Brain microvascular endothelial cell (primary cell): ENCODE results near the gene NRG2.

Experiments
- DNase-seq: peaks from one replicate; pipeline ENCODE4 v3.0.0-alpha.2; 2020
- H3K27ac ChIP-seq: fragments of 250-450 bp; sonication (Bioruptor Pico); 2 replicates; pipeline ENCODE4 v1.5.1; 2020; ENCODE audit warnings: mild to moderate bottlenecking, moderate library complexity
- H3K27me3 ChIP-seq: fragments of 250-450 bp; sonication (Bioruptor Pico); replicated peaks from 2 replicates; pipeline ENCODE4 v1.5.1; 2020; ENCODE audit warnings: mild to moderate bottlenecking
- H3K36me3 ChIP-seq: fragments of 250-450 bp; sonication (Bioruptor Pico); replicated peaks from 2 replicates; pipeline ENCODE4 v1.5.1; 2020; ENCODE audit warnings: mild to moderate bottlenecking
- H3K4me3 ChIP-seq: 2 replicates; pipeline ENCODE4 v1.5.1; 2011; ENCODE audit warnings: low read depth, mild to moderate bottlenecking, control low read depth, low read length, moderate library complexity
- in situ Hi-C: cut with HindIII; loops from 2 replicates; pipeline ENCODE4 v1.10.0; 2017; ENCODE audit warnings: low sequenced_read_pairs, low pct_ligation_motif_present
- TF ChIP-seq, protein P1 (sequence below): IDR thresholded peaks from 2 replicates; pipeline ENCODE4 v1.5.1; 2011; ENCODE audit warnings: low read depth, mild to moderate bottlenecking, moderate library complexity, low read length, control low read depth, inconsistent platforms; ENCODE audit errors: missing control alignments

Gene NRG2

DNA sequence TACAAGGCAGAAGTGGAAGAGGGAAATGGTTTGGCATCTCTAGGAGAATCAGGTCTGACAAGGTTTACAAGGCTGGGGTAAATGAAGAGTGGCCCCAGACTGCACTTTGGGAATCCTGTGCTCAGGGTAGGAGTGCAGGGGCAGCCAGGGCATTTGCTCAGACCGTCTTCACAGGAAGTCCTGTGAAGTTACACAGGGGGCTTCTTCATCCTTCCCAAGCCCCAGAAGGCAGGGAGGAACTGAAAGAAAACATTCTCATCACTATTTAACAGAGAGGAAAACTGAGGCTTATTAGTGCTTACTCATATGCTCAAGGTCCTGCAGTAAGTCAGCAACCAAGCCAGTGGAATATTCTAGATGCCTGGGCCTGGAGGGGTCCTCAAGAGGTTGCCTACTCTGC, 80.7 kb downstream of the NRG2 start:
- peaks cover 2% of the 10 kb centered on the region for H3K27me3 ChIP-seq

DNA sequence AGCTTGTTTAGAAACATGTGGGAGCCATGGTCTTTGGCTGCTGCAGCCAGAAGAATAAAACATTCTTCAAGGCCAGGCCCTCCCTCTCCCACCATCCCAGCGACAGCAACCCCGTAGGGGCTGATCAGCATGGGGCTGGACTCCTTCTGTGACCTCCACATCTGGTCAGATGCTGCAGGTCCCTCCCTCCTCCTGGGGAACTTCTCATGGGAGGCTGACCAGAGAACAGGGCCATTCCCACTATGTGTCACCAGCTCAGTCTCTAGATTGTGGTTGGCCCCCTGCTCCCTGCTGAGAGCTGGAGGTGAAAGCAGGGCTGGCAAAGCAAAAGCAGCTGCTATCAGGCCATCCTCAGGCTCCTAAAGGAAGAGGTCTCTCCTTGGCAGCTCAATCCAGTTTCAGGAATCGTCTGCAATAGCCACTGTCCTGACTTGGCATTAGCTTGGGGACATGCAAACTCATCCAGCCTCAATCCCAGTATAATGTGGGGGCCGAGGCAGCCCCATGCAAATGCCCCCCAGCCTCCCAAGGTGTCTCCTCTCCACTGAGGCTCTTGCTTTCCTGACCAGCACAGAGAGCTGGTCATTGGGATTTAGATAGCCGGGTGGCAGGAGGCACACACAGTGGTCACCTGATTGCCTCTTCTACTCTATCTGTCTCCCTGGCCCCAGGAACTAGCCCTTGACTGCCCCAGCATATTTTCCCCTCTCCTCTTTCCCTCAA, 81.5 kb downstream of the NRG2 start:
- in situ Hi-C loops, result no loop called here
- Histone ChIP-seq H3K4me3 (no peak overlapping the region), H3K27ac (no peak overlapping the region), H3K27me3 (peaks cover 2% of the 10 kb centered on the region), H3K36me3 (no peaks in the 10 kb centered on the region)
- no peak for DNase-seq
- TF ChIP-seq, protein P1, sequence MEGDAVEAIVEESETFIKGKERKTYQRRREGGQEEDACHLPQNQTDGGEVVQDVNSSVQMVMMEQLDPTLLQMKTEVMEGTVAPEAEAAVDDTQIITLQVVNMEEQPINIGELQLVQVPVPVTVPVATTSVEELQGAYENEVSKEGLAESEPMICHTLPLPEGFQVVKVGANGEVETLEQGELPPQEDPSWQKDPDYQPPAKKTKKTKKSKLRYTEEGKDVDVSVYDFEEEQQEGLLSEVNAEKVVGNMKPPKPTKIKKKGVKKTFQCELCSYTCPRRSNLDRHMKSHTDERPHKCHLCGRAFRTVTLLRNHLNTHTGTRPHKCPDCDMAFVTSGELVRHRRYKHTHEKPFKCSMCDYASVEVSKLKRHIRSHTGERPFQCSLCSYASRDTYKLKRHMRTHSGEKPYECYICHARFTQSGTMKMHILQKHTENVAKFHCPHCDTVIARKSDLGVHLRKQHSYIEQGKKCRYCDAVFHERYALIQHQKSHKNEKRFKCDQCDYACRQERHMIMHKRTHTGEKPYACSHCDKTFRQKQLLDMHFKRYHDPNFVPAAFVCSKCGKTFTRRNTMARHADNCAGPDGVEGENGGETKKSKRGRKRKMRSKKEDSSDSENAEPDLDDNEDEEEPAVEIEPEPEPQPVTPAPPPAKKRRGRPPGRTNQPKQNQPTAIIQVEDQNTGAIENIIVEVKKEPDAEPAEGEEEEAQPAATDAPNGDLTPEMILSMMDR, result no peak

More for the DNA sequence above, 80.7 kb downstream of the NRG2 start:
- no peaks in the 10 kb centered on the region for H3K36me3 ChIP-seq
- in situ Hi-C loops, result no loop called here
- TF ChIP-seq, protein P1, result no peak
- no peak overlapping the region for H3K4me3 ChIP-seq
- H3K27ac ChIP-seq, result no peak overlapping the region
- no peak for DNase-seq

DNA sequence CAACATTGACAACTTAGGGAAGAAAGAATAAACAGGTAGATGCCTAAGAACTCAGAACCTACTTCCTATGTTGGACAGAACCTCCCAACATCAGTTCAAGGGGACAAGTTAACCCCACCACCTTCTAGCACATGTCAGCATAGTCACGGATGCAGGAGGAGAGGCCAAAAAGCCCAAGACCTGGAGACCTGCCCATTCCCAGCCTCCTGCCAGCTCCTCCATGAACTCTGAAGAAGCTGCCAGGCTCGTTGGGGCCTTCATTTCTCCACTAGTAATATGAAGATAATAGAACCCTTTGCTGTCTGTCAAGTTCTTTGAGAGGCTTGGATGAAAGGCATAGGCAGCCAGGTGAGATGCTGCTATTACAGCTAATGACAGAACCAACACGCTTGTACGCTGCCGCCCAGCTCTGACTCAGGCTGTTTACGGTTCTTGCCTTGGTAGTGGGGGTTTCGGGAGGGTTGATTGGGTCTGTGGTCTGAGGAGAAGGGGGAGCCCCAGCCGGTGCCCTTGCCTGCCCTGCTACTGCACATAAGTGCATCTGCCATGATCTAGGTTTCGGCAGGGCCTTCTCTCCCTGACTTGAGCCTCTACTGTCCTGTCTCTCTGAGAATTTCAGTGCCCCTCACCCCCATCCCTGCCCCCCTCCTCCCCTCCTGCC, 82.2 kb downstream of the NRG2 start:
- Histone ChIP-seq H3K36me3 (no peaks in the 10 kb centered on the region), H3K27ac (no peak overlapping the region), H3K4me3 (no peak overlapping the region), H3K27me3 (peaks cover 2% of the 10 kb centered on the region)
- DNase-seq, result no peak
- TF ChIP-seq, protein P1, result no peak
- in situ Hi-C loops, result no loop called here

DNA sequence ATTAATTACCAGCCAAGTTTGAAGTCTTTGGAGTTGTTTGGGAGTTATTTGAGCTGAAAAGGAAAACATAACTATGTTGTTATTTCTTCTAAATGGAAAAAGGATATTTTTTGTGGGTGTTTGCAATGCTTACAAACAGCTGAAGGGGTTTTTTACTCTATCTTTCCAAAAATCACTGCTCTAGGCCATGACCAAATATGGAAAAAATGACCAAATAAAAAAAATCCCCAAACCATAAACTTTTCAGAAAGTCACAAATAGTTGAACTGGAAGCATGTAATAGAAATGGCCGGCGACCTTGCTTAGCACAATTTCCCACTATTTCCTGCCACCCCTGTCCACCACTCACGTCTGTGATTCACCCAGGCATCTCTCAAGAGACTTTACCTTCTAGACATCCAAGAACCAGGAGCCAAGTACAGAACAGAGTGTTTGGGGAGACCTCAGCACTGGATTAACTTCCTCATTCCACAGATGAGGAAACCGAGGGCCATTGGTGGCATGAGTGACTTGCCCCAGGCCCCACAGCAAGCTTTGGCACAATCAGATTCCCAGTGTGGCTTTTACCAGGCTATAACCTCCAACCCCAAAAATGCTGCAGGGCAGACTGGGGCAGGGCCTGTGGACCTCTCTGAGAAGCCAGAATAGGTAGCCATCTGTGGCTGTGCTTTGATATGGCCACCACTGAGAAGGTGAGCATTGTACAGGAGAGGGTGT, 84.5 kb downstream of the NRG2 start:
- Histone ChIP-seq H3K27me3 (no peaks in the 10 kb centered on the region), H3K4me3 (no peak overlapping the region), H3K36me3 (no peaks in the 10 kb centered on the region), H3K27ac (no peak overlapping the region)
- TF ChIP-seq, protein P1, result no peak
- in situ Hi-C loops, result no loop called here
- no peak for DNase-seq

DNA sequence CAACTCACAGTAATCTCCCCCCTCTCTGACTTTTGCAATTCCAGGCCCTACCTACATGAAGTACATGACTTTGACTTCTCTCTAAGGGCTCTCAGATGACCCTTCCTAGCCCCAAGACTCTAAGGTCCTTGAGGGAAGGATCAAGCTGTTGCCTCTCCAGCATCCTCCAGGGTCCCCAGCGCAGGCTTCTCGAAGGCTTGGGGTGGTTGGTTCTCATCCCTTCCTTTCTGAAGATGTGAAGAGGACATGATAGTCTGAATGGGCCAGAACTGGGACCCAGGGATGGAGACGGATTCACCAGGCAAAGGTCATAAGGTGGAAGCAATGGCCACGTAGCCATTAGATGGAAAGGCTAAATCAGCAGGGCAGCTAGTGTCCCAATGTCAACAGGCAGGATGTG, 86.8 kb downstream of the NRG2 start:
- H3K36me3 ChIP-seq, result no peaks in the 10 kb centered on the region
- H3K27me3 ChIP-seq, result no peaks in the 10 kb centered on the region
- in situ Hi-C loops, result no loop called here
- no peak for DNase-seq
- H3K27ac ChIP-seq, result no peak overlapping the region
- H3K4me3 ChIP-seq, result no peak overlapping the region
- TF ChIP-seq, protein P1, result no peak
